T47D (cell line): ENCODE data around the gene ACSS3.

Experiments
- DNase-seq, 2 experiments: peaks; one replicate each; pipeline versions ENCODE4 v3.0.0 to v3.0.0-alpha.2; 2011 to 2012; ENCODE audit warnings: low read depth in 1 of 2, low spot score in 1 of 2
- JUND ChIP-seq: IDR thresholded peaks from 2 replicates; pipeline ENCODE4 v1.6.1; 2012; ENCODE audit warnings: low read depth
- in situ Hi-C: cut with HindIII; loops from 2 replicates; pipeline ENCODE4 v1.10.0; 2016; ENCODE audit warnings: low sequenced_read_pairs, low pct_unique_long_range_greater_than_20kb

The ACSS3 gene

GRCh38 chr12:81120961-81121360 lies 43.1 kb downstream of the ACSS3 start:
- no peak for DNase-seq
- no peak for TF ChIP-seq JUND
- in situ Hi-C loops, result no loop called here

- TF ChIP-seq JUND, result no peak
- no peak for DNase-seq
- in situ Hi-C loops, result no loop called here
These were observed 45.7 kb downstream of the ACSS3 start for GRCh38 chr12:81123611-81124010.

- in situ Hi-C loops, result no loop called here
- no peak for TF ChIP-seq JUND
- no peak for DNase-seq
These were observed 47.8 kb downstream of the ACSS3 start for GRCh38 chr12:81125691-81126090.

GRCh38 chr12:81128930-81129554 lies 51.2 kb downstream of the ACSS3 start:
- peak; percentile 44 to 72 for DNase-seq
- no peak for TF ChIP-seq JUND
- in situ Hi-C loops, result no loop called here

DNA sequence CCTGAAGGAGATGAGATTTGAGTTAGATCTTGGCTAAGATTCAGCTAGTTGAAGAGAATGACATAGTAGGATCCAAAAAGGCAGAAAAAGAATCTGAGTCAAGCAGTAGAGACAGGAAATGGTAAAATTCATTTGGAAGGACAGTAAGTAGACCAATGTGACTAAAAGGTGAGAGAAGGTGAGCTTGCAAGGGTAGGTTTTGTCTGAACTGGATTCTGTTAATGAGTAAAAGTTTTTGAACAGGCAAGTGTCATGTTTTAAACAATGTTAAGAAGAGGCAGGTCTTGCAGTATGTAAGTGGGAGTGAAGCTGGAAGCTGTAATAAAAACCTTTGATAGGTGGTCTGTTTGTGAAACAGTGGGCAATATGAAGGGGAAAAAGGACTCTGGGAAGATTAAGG lies 58.6 kb downstream of the ACSS3 start:
- no peak for DNase-seq
- TF ChIP-seq JUND, result no peak
- in situ Hi-C loops, result no loop called here

DNA sequence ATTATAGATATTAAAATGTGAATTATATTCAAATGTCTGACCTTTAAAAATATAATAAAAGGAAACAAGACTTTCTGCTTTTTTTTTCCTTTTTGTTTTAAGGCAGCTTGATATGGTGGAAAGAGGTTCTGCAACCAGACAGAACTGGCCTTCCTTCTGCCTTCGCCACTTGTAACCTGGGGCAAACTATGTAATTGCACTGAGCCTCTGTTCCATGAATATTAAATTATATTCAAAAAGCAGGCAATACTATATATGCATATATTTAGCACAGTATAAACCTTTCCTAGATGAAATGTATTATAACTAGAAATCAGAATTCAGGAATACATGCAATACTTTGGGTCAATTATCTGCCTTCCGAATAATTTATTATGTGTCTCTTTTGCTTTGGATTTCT lies 59.9 kb downstream of the ACSS3 start:
- no peak for TF ChIP-seq JUND
- DNase-seq, result no peak
- in situ Hi-C loops, result no loop called here

DNA sequence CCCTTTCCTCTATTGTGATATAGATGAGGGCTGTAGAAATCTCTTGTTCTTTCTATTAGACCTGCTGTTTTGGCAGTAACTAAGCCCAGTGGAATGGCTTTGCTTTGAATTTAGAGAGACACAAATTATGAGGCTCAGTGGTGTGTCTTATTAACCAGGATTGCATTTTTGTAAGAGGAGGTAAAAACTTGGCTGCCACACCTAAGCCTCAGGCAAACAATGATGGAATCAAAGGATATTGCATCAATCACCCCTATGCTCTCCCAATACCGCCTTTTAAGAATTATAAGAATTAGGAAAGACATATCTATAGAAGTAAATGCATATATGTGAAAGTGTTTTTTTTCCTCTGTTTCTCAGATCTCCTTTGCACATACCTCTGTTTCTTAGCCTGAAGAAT lies 63.3 kb downstream of the ACSS3 start:
- no peak for TF ChIP-seq JUND
- in situ Hi-C loops, result no loop called here
- no peak for DNase-seq

- peak in 1 of 2 experiments; percentile 64 for DNase-seq
- in situ Hi-C loops, result no loop called here
- TF ChIP-seq JUND, result no peak
These were observed 65.2 kb downstream of the ACSS3 start for GRCh38 chr12:81143057-81143456.

DNA sequence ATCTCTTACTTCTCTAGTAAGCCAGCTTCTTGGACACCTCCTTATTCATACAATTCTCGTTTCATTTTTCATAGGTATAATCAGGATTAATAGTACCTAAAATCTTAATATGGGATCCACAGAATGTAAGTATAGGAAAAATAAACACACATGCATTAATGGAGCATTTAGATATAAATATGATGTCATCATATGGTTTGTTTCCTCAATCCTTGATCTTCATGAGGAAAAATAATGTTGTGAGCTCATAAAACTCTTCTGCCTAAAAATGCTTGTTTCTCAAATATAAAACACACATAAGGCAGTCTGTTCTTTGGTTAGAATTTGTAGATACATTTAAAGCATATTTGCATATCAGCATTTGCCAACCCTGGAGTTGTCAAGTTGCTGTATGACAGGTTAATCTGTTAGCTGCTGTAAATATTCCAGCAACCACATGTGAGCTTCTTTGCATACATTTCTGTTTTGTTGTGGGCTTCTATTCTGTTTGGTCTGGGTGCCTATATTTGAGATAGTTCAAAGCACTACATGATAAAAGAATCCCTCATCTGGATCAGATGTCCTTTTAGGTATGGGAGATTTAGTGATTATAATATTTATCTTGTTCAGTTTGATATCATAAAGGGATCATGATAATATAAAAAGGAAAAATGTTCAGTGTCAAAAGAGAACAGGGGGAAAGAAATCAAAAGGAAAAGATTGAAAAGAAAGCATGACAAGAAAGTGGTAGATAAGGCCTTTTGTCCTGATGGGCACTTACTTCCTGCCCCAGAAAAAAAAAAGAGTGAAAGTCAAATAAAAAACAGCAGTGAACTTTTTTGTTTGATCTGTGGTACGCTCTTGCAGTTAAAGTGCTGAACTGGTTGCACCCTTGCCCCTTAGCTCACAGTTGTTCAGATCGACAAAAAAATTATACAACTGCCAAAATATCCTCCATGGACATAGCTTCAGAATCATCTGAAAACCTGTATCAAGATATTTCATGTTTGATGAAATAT lies 68.6 kb downstream of the ACSS3 start:
- in situ Hi-C loops, result no loop called here
- no peak for TF ChIP-seq JUND
- no peak for DNase-seq

DNA sequence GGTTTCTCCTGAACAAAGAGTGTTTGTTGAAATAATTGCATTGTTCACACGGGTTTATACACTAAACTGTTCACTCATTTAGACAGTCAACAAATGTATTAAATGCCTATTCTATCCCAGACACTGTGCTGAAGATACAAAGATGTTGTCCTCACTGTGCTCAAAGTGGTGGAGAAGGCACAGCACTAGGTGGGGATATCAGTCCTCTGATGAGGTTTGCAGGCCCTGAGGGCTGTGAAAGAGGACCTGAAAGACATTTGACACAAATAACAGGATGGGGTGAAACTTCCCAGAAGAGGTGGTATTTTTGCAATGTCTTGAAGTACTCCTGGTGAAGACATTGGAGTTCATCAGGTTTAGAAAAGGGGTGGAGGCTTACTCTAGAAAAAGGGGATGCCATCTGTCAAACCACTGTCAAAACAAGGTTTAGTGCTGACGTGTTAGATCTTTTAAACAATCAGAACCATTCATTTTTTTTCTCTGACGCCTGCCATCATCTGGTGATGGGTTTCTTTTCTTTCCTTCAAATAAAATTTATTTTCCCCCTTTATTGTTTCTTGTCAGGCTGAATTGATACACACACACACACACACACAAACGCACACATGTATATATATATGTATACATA lies 69.5 kb downstream of the ACSS3 start:
- in situ Hi-C loops, result no loop called here
- TF ChIP-seq JUND, result no peak
- DNase-seq, result peak in 1 of 2 experiments; percentile 11

- no peak for DNase-seq
- TF ChIP-seq JUND, result no peak
- in situ Hi-C loops, result no loop called here
These were observed 72.5 kb downstream of the ACSS3 start for GRCh38 chr12:81150382-81150781.

- no peak for DNase-seq
- no peak for TF ChIP-seq JUND
- in situ Hi-C loops, result no loop called here
These were observed 82.0 kb downstream of the ACSS3 start for GRCh38 chr12:81159856-81160255.

GRCh38 chr12:81161680-81162079 lies 83.8 kb downstream of the ACSS3 start:
- no peak for DNase-seq
- in situ Hi-C loops, result no loop called here
- no peak for TF ChIP-seq JUND
